Skeletal muscle satellite cell (primary cell): ENCODE measurements around the gene UBL7.
A peak's percentile ranks its signal among the peaks of the same experiment; 100 is the strongest.

ENCODE experiments used
- H3K27me3 ChIP-seq: 2 replicates; pipeline ENCODE4 v1.7.0; 2013; ENCODE audit warnings: low read length; ENCODE audit not compliant: control insufficient read depth, insufficient read depth
- H3K36me3 ChIP-seq: 2 replicates; pipeline ENCODE4 v1.7.0; 2013; ENCODE audit warnings: mild to moderate bottlenecking, control low read depth, low read length; ENCODE audit not compliant: insufficient read depth
- H3K4me1 ChIP-seq: 2 replicates; pipeline ENCODE4 v1.7.0; 2013; ENCODE audit warnings: low read length; ENCODE audit not compliant: control insufficient read depth, insufficient read depth
- H3K4me2 ChIP-seq: 2 replicates; pipeline ENCODE4 v1.7.0; 2013; ENCODE audit warnings: mild to moderate bottlenecking, low read length
- H3K4me3 ChIP-seq: 2 replicates; pipeline ENCODE4 v1.7.0; 2013; ENCODE audit warnings: low read length
- H3K9ac ChIP-seq: 2 replicates; pipeline ENCODE4 v1.7.0; 2013; ENCODE audit warnings: mild to moderate bottlenecking, low read depth, low read length, moderate library complexity
- H3K9me3 ChIP-seq: replicated peaks from 2 replicates; pipeline ENCODE4 v1.7.0; 2013; ENCODE audit warnings: mild to moderate bottlenecking, control low read depth, low read length

UBL7 gene

DNA sequence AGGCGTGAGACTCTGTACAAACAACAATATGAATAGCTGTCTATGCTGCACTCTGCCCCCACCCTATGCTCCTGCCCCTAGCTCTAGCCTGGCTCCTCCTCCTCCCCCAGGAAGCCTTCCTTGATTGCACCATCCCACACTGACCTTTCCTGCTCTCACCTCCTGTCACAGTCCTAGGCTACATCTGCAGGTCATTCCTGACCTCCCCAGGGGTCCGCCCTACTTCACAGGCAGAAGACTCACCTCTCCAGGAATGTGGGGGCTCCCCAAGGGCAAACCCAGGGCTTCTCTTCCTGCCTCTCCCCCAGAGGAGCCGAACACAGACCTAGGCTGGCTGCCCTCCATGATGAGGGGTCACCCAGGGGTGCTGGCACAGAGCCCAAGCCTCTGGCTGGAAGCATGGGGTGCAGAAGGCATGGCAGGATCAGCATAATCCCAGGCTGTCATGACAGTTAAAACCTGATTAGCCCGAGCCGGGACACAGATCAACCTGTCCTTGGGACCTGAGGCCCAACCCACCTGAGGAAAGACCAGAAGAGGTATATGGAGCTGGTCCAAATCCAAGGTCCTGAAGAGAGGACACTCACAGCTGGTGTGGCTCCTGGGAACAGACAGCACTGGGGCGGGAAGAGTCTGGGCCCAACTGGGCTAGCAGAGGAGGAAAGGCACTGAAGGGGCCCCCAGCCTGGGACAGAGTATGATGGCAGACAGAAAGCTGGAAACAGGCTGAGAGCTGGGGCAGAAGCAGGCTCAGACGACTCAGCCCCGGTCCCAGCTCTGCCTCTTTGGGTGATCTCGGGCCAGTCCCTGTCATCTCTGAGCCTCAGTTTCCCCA lies 33.1 kb downstream of the UBL7 start:
- no peaks in the 10 kb centered on the region for H3K9me3 ChIP-seq
- H3K27me3 ChIP-seq = no peaks in the 10 kb centered on the region
- peaks cover 47% of the 10 kb centered on the region for H3K36me3 ChIP-seq
- peaks cover 87% of the 10 kb centered on the region for H3K4me1 ChIP-seq
- no peak overlapping the region for H3K9ac ChIP-seq
- no peak overlapping the region for H3K4me3 ChIP-seq
- H3K4me2 ChIP-seq = peak overlapping the region; percentile 99

DNA sequence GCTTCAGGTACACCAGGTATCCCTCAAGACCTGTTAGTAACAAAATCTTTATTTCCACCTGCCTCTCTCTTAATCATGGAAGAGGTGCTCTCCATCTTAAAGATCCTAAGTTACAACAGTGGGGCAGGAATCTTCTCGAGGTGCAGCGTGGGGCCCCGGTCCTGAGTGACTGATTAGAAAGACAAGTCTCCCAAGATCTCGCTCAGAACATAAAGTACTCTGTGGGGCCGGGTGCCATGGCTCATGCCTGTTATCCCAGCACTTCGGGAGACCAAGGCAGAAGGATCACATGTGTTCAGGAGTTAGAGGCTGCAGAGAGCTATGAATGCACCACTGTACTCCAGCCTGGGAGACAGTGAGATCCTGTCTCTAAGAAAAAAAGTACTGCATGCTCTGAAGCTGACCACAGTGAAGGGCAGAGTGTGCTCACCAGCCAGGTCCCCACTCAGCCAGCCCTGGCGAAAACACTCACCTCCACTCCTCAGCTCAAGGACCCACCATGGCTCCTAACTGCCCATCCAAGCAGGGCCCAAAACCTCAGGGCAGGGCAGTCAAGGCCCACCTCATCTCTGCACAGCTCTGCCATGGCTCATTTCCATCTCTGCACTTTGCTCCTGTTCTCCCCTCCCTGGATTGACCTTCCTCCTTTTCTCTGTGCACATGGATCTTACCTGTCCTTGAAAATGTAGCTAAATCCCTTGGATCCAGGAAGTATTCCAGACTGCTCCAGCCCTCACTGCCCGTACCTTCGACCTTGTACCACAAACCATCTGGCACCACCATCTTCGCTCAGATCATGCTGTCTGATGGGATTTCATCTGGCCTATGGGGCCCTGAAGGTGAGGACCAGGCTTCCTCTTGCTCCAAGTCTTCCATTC lies 34.3 kb downstream of the UBL7 start:
- peaks cover 42% of the 10 kb centered on the region for H3K36me3 ChIP-seq
- peaks cover 91% of the 10 kb centered on the region for H3K4me1 ChIP-seq
- H3K9me3 ChIP-seq = no peaks in the 10 kb centered on the region
- H3K9ac ChIP-seq = no peak overlapping the region
- H3K4me2 ChIP-seq = no peak overlapping the region
- no peaks in the 10 kb centered on the region for H3K27me3 ChIP-seq
- H3K4me3 ChIP-seq = no peak overlapping the region

DNA sequence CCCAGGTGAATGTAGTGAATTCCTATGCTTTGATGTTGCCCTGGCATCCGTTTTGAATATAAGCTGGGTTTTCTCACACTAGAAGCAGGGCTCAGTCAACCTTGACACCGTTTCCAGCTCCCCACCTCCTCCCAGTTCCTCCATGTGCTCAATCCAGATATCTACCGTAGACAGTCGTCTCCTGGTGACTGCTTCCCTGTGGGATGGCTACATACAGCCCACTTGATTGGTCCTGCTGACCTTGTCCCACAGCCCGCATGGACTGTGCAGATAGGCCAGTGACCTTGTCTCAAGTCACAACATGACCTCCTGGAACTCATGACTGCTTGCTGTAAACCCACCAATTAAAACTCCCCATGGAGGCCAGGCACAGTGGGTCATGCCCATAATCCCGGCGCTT lies 35.3 kb downstream of the UBL7 start:
- H3K4me2 ChIP-seq = peak overlapping the region; percentile 7
- H3K4me1 ChIP-seq = peaks cover 91% of the 10 kb centered on the region
- no peak overlapping the region for H3K9ac ChIP-seq
- H3K27me3 ChIP-seq = no peaks in the 10 kb centered on the region
- no peak overlapping the region for H3K4me3 ChIP-seq
- H3K36me3 ChIP-seq = peaks cover 42% of the 10 kb centered on the region
- H3K9me3 ChIP-seq = no peaks in the 10 kb centered on the region

GRCh38 chr15:74424901-74425528 lies 35.9 kb downstream of the UBL7 start:
- Histone ChIP-seq H3K4me3 (no peak overlapping the region), H3K9me3 (no peaks in the 10 kb centered on the region), H3K4me1 (peaks cover 91% of the 10 kb centered on the region), H3K36me3 (peaks cover 42% of the 10 kb centered on the region), H3K27me3 (no peaks in the 10 kb centered on the region), H3K4me2 (peak overlapping the region; percentile 68), H3K9ac (peak overlapping the region; percentile 73)

DNA sequence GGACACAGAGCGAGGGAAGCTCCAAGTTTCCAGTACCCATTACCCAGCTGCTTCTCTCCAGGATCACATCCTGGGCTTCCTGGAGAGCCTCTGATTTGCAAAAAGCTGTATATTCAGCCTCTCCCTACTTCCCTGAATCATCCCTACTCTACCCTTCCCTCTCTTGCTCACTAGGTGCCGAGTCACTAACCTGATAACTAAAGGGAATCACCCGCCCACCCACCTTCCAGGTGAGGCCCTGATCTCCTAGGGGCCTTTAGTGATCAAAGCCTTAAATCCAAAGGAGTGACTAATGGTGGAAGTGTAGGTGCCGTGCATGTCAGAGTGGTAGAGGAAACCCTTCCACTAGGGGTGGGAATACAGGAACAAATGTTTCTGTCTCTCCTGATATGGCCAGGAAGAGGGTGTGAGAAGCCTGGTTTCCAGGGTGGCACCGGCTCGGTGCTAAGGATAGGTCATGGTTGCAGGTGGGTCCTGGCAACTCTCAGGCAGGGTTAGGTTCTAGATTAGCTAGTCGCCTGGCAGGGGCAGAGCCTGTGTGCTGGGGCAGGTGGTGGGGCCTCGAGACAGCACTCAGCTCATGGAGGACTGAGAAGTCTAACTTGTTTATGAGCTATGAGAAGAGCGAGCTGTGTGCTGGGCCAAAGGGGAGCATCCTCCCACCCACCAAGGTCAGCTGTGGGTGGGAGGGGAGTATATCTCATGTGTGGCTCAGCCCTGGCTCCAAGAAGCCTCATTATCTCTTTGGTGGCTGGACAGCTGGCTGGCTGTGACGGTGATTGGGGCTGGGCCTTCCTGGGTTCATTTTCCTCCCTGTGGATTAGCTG lies 37.3 kb downstream of the UBL7 start:
- Histone ChIP-seq H3K27me3 (no peaks in the 10 kb centered on the region), H3K4me2 (peak overlapping the region; percentile 68), H3K36me3 (peaks cover 44% of the 10 kb centered on the region), H3K9me3 (no peaks in the 10 kb centered on the region), H3K4me3 (peak overlapping the region; percentile 46), H3K9ac (peak overlapping the region; percentile 73), H3K4me1 (peaks cover 92% of the 10 kb centered on the region)

GRCh38 chr15:74422652-74423430 lies 38.1 kb downstream of the UBL7 start:
- Histone ChIP-seq H3K4me1 (peaks cover 92% of the 10 kb centered on the region), H3K4me3 (peak overlapping the region; percentile 46), H3K36me3 (peaks cover 43% of the 10 kb centered on the region), H3K9ac (peak overlapping the region; percentile 73), H3K9me3 (no peaks in the 10 kb centered on the region), H3K27me3 (no peaks in the 10 kb centered on the region), H3K4me2 (peak overlapping the region; percentile 68)

DNA sequence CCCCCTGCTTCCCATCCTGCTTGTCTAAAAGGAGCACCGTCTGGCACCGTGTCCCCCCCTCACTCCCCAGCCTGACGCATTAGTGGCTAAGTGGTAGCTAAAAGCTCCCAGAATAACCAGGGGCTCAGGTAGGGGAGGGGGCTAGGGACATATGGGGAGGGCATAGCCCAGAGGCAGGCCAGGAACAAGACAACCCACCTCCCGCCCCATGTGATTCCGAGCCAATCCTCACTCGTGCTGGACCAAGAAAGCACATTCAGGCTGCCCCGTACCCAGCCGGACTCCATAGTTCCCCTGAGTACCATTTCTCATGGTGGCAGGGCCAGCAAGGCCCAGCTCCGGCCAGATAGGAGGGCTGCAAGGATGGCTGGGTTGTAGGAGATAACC lies 38.7 kb downstream of the UBL7 start:
- peak overlapping the region; percentile 73 for H3K9ac ChIP-seq
- no peaks in the 10 kb centered on the region for H3K27me3 ChIP-seq
- H3K36me3 ChIP-seq = peaks cover 45% of the 10 kb centered on the region
- H3K4me3 ChIP-seq = peak overlapping the region; percentile 29
- H3K9me3 ChIP-seq = no peaks in the 10 kb centered on the region
- H3K4me2 ChIP-seq = peak overlapping the region; percentile 68
- peaks cover 93% of the 10 kb centered on the region for H3K4me1 ChIP-seq

DNA sequence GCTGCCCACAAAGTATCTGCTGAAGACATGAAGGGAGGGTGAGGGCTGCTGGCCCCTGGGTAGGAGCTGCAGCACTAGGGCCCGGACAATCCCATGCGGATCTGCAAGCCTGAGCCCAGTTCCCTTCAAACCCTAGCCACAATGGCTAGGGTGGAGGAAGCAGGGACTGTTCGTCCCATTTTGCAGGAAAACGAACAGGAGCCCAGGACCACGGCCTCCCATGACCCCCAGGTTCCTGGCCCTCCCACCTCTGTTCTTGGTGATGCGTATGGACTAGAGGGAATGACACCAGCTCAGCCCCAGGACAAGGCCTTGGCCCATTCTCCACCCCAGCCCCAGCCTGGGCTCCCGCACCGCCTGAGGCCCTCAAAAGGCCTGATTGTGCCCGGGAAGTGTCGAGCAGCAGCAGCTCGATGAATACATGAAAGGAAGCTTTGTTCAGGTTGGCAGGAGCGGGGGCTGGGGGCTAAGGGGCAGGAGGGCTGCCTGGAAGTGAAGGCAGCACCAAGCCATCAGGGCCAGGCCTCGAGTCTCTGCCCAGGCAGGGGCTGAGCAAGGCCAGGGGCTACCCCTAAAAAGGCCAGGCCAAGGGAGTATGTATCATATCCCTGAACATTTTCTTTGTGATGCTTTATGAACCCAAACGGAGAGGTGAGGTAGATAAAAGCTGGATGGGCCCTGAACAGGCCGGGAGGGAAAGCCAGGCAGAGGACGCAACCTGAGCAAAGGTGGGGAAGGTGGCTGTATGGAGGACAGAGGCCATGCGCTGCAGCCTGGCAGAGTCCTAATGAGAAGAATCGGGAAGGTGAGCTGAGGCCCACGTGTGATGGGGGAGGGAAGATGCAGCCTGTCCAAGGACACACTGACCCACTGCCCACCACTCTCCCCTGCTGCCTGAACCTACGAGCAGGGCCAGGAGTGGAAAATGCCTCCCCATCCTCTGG lies 39.4 kb downstream of the UBL7 start:
- Histone ChIP-seq H3K27me3 (no peaks in the 10 kb centered on the region), H3K9me3 (no peaks in the 10 kb centered on the region), H3K4me2 (peak overlapping the region; percentile 68), H3K4me3 (peak overlapping the region; percentile 29), H3K36me3 (peaks cover 44% of the 10 kb centered on the region), H3K9ac (peak overlapping the region; percentile 73), H3K4me1 (peaks cover 94% of the 10 kb centered on the region)

- peak overlapping the region; percentile 17 for H3K4me3 ChIP-seq
- H3K36me3 ChIP-seq = peaks cover 46% of the 10 kb centered on the region
- no peaks in the 10 kb centered on the region for H3K9me3 ChIP-seq
- peak overlapping the region; percentile 73 for H3K9ac ChIP-seq
- peaks cover 99% of the 10 kb centered on the region for H3K4me1 ChIP-seq
- H3K4me2 ChIP-seq = peak overlapping the region; percentile 67
- H3K27me3 ChIP-seq = no peaks in the 10 kb centered on the region
Measured at GRCh38 chr15:74420193-74420905, 40.6 kb downstream of the UBL7 start.
